ENCODE results near the gene SAT2. TPM values are rescaled to one million over a fixed set of nuclear protein-coding genes. Genes with fewer than 3 reads are reported as not detected.

SAT2 gene
- polyA plus RNA-seq, 1 donor (not counting 4 experiments of a cell fraction or from before 2014, with no cell fraction given) = 23.5 TPM

DNA sequence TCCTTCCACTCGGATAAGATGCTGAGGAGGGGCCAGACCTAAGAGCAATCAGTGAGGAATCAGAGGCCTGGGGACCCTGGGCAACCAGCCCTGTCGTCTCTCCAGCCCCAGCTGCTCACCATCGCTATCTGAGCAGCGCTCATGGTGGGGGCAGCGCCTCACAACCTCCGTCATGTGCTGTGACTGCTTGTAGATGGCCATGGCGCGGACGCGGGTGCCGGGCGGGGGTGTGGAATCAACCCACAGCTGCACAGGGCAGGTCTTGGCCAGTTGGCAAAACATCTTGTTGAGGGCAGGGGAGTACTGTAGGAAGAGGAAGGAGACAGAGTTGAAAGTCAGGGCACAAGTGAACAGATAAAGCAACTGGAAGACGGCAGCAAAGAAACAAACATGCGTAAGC lies 47.3 kb upstream of the SAT2 start:
- H3K27ac ChIP-seq (ENCODE audit: control insufficient read depth, insufficient read depth, low read length) = no peak overlapping the region
- TF ChIP-seq EZH2 (IDR thresholded peaks at IDR 0.05; ENCODE audit: low read length) = no peak
- no peak for TF ChIP-seq CTCF (optimal IDR thresholded peaks at IDR 0.05 in 1 of 3, IDR thresholded peaks at IDR 0.05 in 1 of 3, conservative IDR thresholded peaks at IDR 0.05 in 1 of 3; ENCODE audit: extremely low read depth in 1 of 3, insufficient read depth in 2 of 3, low read length in 3 of 3)
- peaks cover 3% of the 10 kb centered on the region for H3K79me2 ChIP-seq (ENCODE audit: control insufficient read depth, insufficient read depth, low read length)
- H3K4me2 ChIP-seq (ENCODE audit: control insufficient read depth, extremely low read depth, insufficient read depth, low read depth, low read length) = no peak overlapping the region
- H3K4me3 ChIP-seq (ENCODE audit: control insufficient read depth in 2 of 3, extremely low read depth in 1 of 3, insufficient read depth in 2 of 3, low read depth in 1 of 3, low read length in 3 of 3) = no peak overlapping the region
- no peak for FAIRE-seq
- H3K27me3 ChIP-seq (ENCODE audit: control insufficient read depth, extremely low read depth, insufficient read depth, low read length) = no peaks in the 10 kb centered on the region
- H3K36me3 ChIP-seq (ENCODE audit: control insufficient read depth in 2 of 2, extremely low read depth in 1 of 2, insufficient read depth in 2 of 2, low read length in 2 of 2) = peaks cover 19 to 20% of the 10 kb centered on the region in 2 experiments
- H3K9me1 ChIP-seq (ENCODE audit: control insufficient read depth, extremely low read depth, insufficient read depth, low read length) = no peaks in the 10 kb centered on the region
- H3K9ac ChIP-seq (ENCODE audit: control insufficient read depth, extremely low read depth, insufficient read depth, low read length) = no peak overlapping the region
- no peaks in the 10 kb centered on the region for H3K4me1 ChIP-seq (ENCODE audit: control insufficient read depth, extremely low read depth, insufficient read depth, low read length)
- dilution Hi-C loops (cut with MboI; ENCODE audit: extremely low pct_ligation_motif_present, low sequenced_read_pairs) = no loop called here
- no peak overlapping the region for H2AFZ ChIP-seq (ENCODE audit: control insufficient read depth, low read length)
- no peaks in the 10 kb centered on the region for H4K20me1 ChIP-seq (ENCODE audit: control insufficient read depth, extremely low read depth, insufficient read depth, low read length)
- peaks cover 3% of the 10 kb centered on the region for H3K9me3 ChIP-seq (ENCODE audit: control insufficient read depth, low read depth, low read length)
- no peak for DNase-seq (ENCODE audit: low read depth, low spot score)

- Histone ChIP-seq H3K79me2 (ENCODE audit: control insufficient read depth, insufficient read depth, low read length) (no peaks in the 10 kb centered on the region), H3K4me1 (ENCODE audit: control insufficient read depth, extremely low read depth, insufficient read depth, low read length) (no peaks in the 10 kb centered on the region), H3K9me3 (ENCODE audit: control insufficient read depth, low read depth, low read length) (peaks cover 3% of the 10 kb centered on the region), H3K27ac (ENCODE audit: control insufficient read depth, insufficient read depth, low read length) (no peak overlapping the region), H3K36me3 (ENCODE audit: control insufficient read depth in 2 of 2, extremely low read depth in 1 of 2, insufficient read depth in 2 of 2, low read length in 2 of 2) (peaks cover 22 to 25% of the 10 kb centered on the region in 2 experiments), H3K4me3 (ENCODE audit: control insufficient read depth in 2 of 3, extremely low read depth in 1 of 3, insufficient read depth in 2 of 3, low read depth in 1 of 3, low read length in 3 of 3) (no peak overlapping the region), H3K9ac (ENCODE audit: control insufficient read depth, extremely low read depth, insufficient read depth, low read length) (no peak overlapping the region), H2AFZ (ENCODE audit: control insufficient read depth, low read length) (no peak overlapping the region), H4K20me1 (ENCODE audit: control insufficient read depth, extremely low read depth, insufficient read depth, low read length) (no peaks in the 10 kb centered on the region), H3K27me3 (ENCODE audit: control insufficient read depth, extremely low read depth, insufficient read depth, low read length) (no peaks in the 10 kb centered on the region), H3K4me2 (ENCODE audit: control insufficient read depth, extremely low read depth, insufficient read depth, low read depth, low read length) (no peak overlapping the region), H3K9me1 (ENCODE audit: control insufficient read depth, extremely low read depth, insufficient read depth, low read length) (no peaks in the 10 kb centered on the region)
- FAIRE-seq (no peak), DNase-seq (ENCODE audit: low read depth, low spot score) (no peak)
- dilution Hi-C loops (cut with MboI; ENCODE audit: extremely low pct_ligation_motif_present, low sequenced_read_pairs) = no loop called here
- TF ChIP-seq CTCF (optimal IDR thresholded peaks at IDR 0.05 in 1 of 3, IDR thresholded peaks at IDR 0.05 in 1 of 3, conservative IDR thresholded peaks at IDR 0.05 in 1 of 3; ENCODE audit: extremely low read depth in 1 of 3, insufficient read depth in 2 of 3, low read length in 3 of 3) = peak; percentile 42 to 52 (median 47)
- TF ChIP-seq EZH2 (IDR thresholded peaks at IDR 0.05; ENCODE audit: low read length) = no peak
Measured at GRCh38 chr17:7673239-7673638, 45.6 kb upstream of the SAT2 start.

Data from keratinocyte (primary cell).